Umbilical cord (tissue), 2 donors: ENCODE results near the gene MAPK1. TPM values are rescaled to one million over a fixed set of nuclear protein-coding genes. Genes with fewer than 3 reads are reported as not detected.
"Not testable (repeated sequence)": the region's sequence is repeated elsewhere in the genome, so short reads cannot be mapped to it uniquely, and the experiment has no call there.

Experiments
- DNase-seq: peaks from one replicate; pipeline ENCODE4 v3.0.0-alpha.2; 2015; ENCODE audit warnings: low spot score
- total RNA-seq: library from RNA; depleted of rRNA; stranded (reverse); fragments of >200 nt; gene quantifications from one replicate; pipeline ENCODE4 v1.2.3, GENCODE V29; 2014; ENCODE audit warnings: low replicate concordance; ENCODE audit not compliant: insufficient read depth

Gene MAPK1
- total RNA-seq, 1 donor from 2014 or later = 47.9 TPM

- no peak for DNase-seq
Measured at GRCh38 chr22:21819183-21819770, 48.2 kb downstream of the MAPK1 start.

- DNase-seq = no peak
Measured at GRCh38 chr22:21818487-21819182, 48.8 kb downstream of the MAPK1 start.

GRCh38 chr22:21817497-21817853 lies 50.0 kb downstream of the MAPK1 start:
- DNase-seq = not testable (repeated sequence)

DNA sequence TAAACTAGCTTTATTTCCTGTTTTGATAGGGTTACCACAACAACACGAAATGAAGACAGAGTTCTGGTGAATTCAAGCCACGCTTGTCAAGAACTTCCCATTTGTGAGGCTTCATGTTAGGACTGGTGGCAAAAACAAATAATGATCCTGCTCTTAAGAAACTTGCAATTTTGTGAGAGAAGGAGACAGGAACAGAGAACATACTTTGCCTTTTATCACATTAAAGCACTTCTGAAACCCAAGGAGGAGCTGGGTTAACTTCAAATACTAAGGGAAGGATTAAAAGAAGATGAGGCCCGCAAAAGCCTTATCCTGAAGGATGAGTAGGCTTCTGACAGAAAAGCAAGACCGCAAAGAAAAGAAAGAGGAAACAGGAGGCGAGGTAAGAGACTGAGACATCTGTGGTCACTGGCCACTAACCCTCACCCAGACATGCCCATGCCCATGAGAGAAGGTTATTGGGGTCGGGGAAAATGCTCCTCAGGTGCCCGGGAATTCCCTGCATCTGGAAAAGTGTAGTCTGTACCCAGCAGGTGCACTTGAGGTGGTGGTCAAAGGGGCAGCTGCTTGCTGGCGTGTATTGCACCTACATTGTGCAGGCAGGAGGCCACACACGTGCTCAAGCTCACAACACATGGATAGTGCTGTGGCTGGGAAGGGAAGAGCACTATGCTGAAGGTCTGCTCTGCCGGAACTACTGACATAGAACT lies 50.5 kb downstream of the MAPK1 start:
- DNase-seq = peak; percentile 88

- no peak for DNase-seq
Measured at GRCh38 chr22:21816472-21816786, 51.0 kb downstream of the MAPK1 start.

- DNase-seq = no peak
Measured at GRCh38 chr22:21815958-21816357, 51.5 kb downstream of the MAPK1 start.

GRCh38 chr22:21815357-21815756 lies 52.1 kb downstream of the MAPK1 start:
- DNase-seq = no peak

DNA sequence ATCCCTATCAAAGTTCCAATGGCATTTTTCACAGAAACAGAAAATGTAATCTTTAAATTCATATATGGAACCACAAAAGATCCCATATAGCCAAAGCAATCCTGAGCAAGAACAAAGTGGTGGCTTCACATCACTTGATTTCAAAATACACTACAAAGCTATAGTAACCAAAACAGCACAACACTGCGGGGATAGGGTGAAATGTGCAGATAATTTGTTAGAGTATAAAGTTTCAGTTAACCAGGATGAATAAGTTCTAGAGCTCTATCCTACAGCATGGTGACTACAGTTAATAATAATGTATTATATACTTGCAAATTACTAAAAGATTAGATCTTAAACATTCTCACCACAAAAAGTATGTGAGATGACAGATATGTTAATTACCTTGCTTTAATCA lies 55.5 kb downstream of the MAPK1 start:
- no peak for DNase-seq

DNA sequence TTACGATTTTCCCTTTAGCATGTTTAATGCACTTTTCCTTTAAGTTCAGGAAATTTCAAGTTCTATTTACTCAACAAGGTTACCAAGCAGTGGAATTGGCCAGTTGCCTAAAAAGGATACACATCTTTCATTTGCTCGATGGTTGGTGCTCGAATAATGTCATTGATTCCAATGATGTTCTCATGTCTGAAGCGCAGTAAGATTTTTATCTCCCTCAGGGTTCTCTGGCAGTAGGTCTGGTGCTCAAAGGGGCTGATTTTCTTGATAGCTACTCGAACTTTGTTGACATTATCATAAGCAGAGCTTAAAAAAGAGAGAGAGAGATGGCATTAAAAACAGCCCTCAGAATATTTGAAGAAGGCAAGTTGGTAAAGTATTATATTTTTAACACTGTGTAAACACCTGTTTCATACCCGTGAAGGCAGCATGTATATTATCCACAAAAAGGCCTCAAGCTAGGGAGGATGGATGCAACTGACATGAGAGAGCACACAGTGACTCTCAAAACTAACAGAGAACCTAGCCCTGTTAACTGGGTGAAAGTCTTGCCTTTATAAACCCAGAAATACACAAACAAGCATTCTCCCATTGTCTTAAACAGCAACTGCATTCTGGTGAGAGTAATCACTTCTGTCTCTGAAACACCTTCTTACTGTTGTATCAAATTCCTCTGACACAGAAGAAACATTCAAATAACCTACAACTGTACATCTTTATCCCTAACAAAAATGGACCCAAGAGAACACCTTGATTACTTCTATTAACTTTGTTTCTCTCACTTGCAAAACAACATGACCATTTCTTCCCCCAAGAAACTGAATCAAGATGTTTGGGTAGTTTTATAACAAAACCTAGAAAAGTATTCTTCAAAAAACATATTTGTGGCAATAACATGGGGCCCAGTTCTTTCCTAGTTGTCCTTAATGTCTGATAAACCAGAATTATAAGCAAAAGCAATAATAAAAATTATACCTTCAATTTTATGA lies 59.6 kb downstream of the MAPK1 start:
- DNase-seq = no peak

DNA sequence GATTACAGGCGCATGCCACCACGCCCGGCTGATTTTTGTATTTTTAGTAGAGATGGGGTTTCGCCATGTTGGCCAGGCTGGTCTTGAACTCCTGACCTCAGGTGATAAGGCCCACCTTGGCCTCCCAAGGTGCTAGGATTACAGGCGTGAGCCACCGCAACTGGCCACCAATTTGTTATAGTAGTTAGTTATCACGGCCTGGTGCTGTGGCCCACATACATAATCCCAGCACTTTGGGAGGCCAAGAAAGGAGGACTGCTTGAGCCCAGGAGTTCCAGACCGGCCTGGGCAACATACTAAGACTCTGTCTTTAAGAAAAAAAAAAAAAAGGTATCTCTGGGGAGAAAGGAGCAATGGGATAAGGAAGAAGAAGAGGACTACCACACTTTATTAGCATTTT lies 62.1 kb downstream of the MAPK1 start:
- not testable (repeated sequence) for DNase-seq

DNA sequence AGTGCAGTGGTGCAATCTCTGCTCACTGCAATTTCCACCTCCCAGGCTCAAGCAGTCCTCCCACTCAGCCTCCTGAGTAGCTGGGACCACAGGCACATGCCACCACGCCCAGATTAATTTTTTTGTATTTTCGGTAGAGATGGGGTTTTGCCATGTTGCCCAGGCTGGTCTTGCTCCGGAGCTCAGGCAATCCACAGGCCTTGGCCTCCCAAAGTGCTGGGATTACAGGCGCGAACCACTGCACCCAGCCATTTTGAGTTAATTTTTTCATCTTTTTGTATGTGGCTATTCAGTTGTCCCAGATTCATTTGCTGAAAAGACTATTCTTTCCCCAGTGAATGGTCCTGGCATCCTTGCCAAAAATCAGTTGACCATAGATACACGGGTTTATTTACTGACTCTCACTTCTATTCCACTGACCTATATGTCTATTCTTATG lies 63.6 kb downstream of the MAPK1 start:
- no peak for DNase-seq

- DNase-seq = no peak
Measured at GRCh38 chr22:21802673-21803072, 64.8 kb downstream of the MAPK1 start.

DNA sequence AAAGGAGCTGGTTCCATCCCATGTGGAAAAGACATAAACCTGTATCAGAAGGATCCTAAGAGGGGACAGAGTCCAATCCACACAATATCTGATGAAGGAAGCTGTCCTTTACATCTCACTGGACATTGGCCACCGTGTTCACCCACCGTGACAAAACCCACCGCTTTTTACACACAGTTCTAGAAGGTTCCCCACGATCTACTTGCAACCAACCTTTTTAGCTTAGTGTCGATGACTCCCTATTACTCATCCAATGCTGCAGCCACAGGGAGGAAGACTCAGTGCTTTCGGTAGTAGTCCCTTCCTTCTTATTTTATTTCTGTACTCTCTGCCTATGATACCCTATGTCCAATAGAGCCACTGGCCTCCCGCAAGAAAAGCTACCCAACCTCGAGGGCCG lies 65.4 kb downstream of the MAPK1 start:
- DNase-seq = no peak

DNA sequence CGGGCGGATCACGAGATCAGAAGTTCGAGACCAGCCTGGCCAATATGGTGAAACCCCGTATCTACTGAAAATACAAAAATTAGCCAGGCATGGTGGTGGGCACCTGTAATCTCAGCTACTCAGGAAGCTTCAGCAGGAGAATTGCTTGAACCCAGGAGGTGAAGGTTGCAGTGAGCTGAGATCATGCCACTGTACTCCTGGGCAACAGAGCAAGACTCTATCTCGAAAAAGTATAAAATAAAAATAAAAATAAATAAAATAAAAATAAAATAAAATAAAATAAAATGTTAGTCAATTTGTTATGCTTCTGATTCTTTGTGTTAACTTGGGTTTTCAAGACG lies 66.2 kb downstream of the MAPK1 start:
- DNase-seq = not testable (repeated sequence)

DNA sequence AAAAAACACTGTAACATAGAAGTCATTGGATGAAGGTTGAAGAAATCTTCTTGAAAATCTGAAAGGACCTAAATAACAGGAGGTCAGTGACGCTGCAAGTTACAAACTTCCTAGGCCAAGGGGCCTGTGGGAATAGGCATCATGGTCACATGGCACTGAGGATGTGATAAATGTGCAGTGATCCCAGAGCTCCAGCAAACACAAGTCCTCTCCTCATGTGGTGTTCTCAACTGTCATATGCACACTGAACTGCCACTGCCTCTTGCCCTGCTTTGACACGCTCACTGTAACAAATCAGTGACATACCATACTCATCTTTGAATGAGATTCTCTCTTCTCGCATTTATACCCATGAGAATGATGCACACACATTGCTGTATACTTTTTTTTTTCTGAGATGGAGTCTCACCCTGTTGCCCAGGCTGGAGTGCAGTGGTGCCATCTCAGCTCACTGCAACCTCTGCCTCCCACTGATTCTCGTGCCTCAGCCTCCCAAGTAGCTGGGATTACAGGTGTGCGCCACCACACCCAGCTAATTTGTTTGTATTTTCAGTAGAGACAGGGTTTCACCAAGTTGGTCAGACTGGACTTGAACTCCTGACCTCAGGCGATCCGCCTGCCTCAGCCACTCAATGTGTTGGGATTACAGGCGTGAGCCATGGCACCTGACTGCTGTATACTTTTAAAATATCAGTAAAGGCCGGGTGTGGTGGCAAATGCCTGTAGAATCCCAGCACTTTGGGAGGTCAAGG lies 66.7 kb downstream of the MAPK1 start:
- no peak for DNase-seq

DNA sequence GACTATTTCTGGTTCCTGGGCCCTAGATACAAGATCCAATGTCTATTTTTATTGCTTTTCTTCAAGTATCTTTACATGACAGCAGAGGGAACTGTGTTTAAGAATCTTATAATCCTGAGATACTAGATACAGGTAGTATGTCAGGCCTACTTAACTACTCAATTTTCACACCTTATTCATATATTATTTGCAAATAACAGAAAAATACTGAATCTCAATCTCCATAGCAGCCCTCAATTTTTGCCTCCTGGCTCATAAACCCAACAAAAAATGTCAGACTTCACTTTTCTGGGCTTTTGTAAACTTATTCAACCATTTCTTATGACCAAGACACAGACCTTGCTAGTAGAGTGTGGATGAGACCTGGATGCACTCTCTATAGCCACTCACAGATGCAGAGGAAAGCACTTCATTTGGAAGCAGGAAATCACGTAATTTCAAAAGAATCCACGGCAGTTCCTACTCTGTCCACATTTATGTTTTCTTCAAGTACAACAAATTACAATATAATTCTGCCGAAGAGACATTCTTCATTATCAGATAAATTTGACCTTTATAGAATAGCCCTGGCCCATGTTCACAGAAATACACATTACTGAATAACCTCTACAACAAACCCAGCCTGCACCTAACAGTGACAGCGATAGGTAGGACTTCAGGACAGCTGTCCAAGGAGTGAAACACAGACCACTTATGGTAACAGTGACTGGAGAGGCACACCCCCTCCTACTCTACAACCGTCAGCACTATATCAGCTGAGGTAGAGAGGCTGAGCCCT lies 69.8 kb downstream of the MAPK1 start:
- no peak for DNase-seq

GRCh38 chr22:21796863-21797262 lies 70.6 kb downstream of the MAPK1 start:
- no peak for DNase-seq

- DNase-seq = no peak
Measured at GRCh38 chr22:21796231-21796630, 71.2 kb downstream of the MAPK1 start.

DNA sequence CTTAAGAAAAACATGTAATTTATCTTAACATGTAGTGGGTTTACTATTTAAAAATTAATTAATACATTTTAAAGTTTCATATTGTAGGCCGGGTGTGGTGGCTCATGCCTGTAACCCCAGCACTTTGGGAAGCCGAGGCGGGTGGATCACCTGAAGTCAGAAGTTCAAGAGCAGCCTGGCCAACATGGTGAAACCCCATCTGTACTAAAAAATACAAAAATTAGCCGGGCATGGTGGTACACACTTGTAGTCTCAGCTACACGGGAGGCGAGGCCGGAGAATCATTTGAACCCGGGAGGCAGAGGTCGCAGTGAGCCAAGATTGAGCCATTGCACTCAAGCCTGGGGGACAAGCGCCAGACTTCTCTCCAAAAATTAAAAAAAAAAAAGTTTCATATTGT lies 73.7 kb downstream of the MAPK1 start:
- not testable (repeated sequence) for DNase-seq
